ENCODE measurements around the gene HRK.

DNA sequence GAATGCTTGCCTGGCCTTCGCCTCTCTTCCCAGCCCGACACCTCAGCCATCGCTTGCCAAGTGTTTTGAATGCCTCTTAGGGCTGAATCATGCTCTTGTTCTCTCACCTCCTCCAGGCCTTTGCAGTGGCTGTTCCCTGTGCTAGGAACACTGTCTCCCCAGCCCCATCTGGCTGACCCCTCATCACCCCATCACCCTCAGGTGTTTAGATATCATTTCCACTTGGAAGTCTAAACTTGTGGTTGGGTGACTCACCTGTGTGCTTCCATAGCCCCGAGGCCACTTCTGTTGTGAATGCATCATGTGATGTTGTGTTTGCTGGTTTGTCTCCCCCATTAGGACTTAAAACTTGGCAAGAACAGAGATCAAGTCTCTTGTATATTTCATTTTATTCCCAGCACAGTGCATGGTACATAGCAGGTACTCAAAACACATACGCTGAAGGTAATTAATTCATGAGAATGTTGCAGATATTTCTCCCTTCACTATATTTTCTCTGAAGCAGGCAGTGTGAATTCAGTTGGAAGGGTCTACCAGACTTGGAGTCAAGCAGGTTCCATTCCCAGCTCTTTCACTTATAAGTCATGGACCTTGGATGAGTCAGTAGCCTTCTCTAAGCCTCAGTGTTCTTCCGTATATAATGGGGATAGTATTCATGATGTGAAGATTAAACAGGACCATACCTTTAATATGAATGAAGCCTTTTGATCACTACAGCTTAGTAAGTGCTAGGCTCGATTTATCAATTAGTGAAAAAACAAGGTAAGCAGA, 67.8 kb downstream of the HRK start:
- TF ChIP-seq EP300 (IDR thresholded peaks at IDR 0.05) = no peak
- no peak for TF ChIP-seq POLR2A (IDR thresholded peaks at IDR 0.05)
- no peak for TF ChIP-seq CTCF (IDR thresholded peaks at IDR 0.05)
